Activated CD8-positive, alpha-beta T cell treated with anti-CD3 and anti-CD28 coated beads for 36 hours (primary cell): ENCODE measurements around the gene SLC22A8. TPM values are rescaled to one million over a fixed set of nuclear protein-coding genes. Genes with fewer than 3 reads are reported as not detected.

Experiments used
- ATAC-seq: fragments of 200-7000 bp; cut with Tn5 transposase; one replicate; pipeline ENCODE4 v1.10.0; 2021; ENCODE audit warnings: mild to moderate bottlenecking, moderate library complexity
- CTCF ChIA-PET: fragments of 350-600 bp; sonication (Branson Sonifier 250); formaldehyde crosslinking; loops from one replicate; lab custom pipeline; 2021; ENCODE audit warnings: antibody characterized with exemption; lab: Charles Lee
- POLR2A ChIA-PET: fragments of 350-600 bp; sonication (Branson Sonifier 250); formaldehyde crosslinking; loops from one replicate; lab custom pipeline; 2021; ENCODE audit warnings: antibody characterized with exemption; lab: Charles Lee
- DNase-seq: peaks from one replicate; pipeline ENCODE4 v3.0.0-alpha.2; 2020
- H3K27ac Mint-ChIP-seq: one replicate; pipeline ENCODE4 v1.8.0; 2021; ENCODE audit warnings: mild to moderate bottlenecking, mixed read lengths
- H3K27me3 Mint-ChIP-seq: one replicate; pipeline ENCODE4 v1.8.0; 2021; ENCODE audit warnings: mixed read lengths
- H3K36me3 Mint-ChIP-seq: one replicate; pipeline ENCODE4 v1.8.0; 2021; ENCODE audit warnings: low read depth, mixed read lengths
- H3K4me1 Mint-ChIP-seq: one replicate; pipeline ENCODE4 v1.8.0; 2021; ENCODE audit warnings: low read depth, mixed read lengths
- H3K4me3 Mint-ChIP-seq: one replicate; pipeline ENCODE4 v1.8.0; 2021; ENCODE audit warnings: mild to moderate bottlenecking, moderate library complexity, mixed read lengths
- H3K9me3 Mint-ChIP-seq: one replicate; pipeline ENCODE4 v1.8.0; 2021; ENCODE audit warnings: mixed read lengths
- CTCF ChIP-seq: fragments of 200-600 bp; IDR thresholded peaks from one replicate; pipeline ENCODE4 v1.8.0; 2022; ENCODE audit warnings: antibody characterized with exemption, mild to moderate bottlenecking
- intact Hi-C: fragments of 100-400 bp; cut with micrococcal nuclease; formaldehyde crosslinking; loops from one replicate; pipeline ENCODE4 v1.10.0; 2022
- total RNA-seq, 2 experiments: library from RNA; stranded (reverse); gene quantifications; one replicate each; pipeline ENCODE4 v1.2.3, GENCODE V29; 2021

SLC22A8 gene
- total RNA-seq, 2 experiments from 2014 or later, result not detected

- CTCF ChIA-PET, result interaction anchor here (0.9 to 8.7 kb wide), 5 partner anchors 11 to 175 kb away, joined by 3 to 411 read pairs (median 4); no protein-coding TSS in a partner anchor
- no peak overlapping the region for H3K4me3 Mint-ChIP-seq
- POLR2A ChIA-PET, result interaction anchor here (0.5 kb wide), 1 partner anchor 647 kb away, joined by 3 read pairs; no protein-coding TSS in a partner anchor
- intact Hi-C loops, result no loop called here
- TF ChIP-seq CTCF, result no peak
- no peak overlapping the region for H3K27ac Mint-ChIP-seq
- ATAC-seq (no peak), DNase-seq (no peak)
- peaks cover 2% of the 10 kb centered on the region for H3K4me1 Mint-ChIP-seq
- no peaks in the 10 kb centered on the region for H3K9me3 Mint-ChIP-seq
- peaks cover 14% of the 10 kb centered on the region for H3K27me3 Mint-ChIP-seq
- no peaks in the 10 kb centered on the region for H3K36me3 Mint-ChIP-seq
Observed at GRCh38 chr11:63019506-63019905, 3.9 kb upstream of the SLC22A8 start.

- no peaks in the 10 kb centered on the region for H3K9me3 Mint-ChIP-seq
- no peak for TF ChIP-seq CTCF
- no peak for DNase-seq
- H3K4me1 Mint-ChIP-seq, result no peaks in the 10 kb centered on the region
- POLR2A ChIA-PET, result no interaction called here
- no peaks in the 10 kb centered on the region for H3K36me3 Mint-ChIP-seq
- no peak for ATAC-seq
- CTCF ChIA-PET, result interaction anchor here (8.7 kb wide), 1 partner anchor 112 kb away, joined by 411 read pairs; no protein-coding TSS in a partner anchor
- no peak overlapping the region for H3K27ac Mint-ChIP-seq
- intact Hi-C loops, result no loop called here
- H3K4me3 Mint-ChIP-seq, result no peak overlapping the region
- peaks cover 7% of the 10 kb centered on the region for H3K27me3 Mint-ChIP-seq
Observed at GRCh38 chr11:63017306-63017974, 1.8 kb upstream of the SLC22A8 start.

DNA sequence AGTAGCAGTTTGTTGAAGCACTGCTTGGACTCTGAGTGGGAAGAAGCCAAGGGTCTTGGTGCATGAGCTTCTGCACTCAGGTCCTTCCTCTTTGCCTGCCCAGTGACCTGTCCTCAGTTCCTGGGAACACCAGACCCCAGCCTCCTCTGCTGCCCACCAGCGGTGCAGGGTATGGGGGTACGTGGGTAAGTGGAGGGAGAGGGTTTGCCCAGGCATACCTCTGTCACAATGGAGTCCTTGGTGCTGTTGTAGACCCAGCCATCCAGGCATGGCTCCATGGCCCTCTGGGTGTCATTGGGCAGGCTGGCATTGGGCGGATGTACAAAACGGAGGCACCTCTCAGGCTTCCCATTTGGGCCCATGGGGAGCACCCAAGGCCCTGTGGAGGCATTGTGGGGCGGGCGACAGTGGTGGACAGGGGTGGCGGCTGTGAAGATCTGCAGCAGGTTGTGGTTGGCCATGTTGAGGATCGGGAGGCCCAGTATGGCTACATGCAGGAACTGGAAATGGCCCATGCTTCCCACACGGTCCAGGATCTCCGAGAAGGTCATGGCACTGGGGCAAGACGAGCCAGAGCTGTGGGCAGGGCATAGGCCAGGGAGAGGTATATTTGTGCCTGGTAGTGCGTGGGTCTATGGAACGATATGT, 1.1 kb downstream of the SLC22A8 start:
- intact Hi-C loops, result no loop called here
- Mint-ChIP-seq H3K4me1 (no peaks in the 10 kb centered on the region), H3K36me3 (no peaks in the 10 kb centered on the region), H3K9me3 (no peaks in the 10 kb centered on the region), H3K27ac (no peak overlapping the region), H3K27me3 (peaks cover 5% of the 10 kb centered on the region), H3K4me3 (no peak overlapping the region)
- POLR2A ChIA-PET, result no interaction called here
- ATAC-seq, result no peak
- no peak for TF ChIP-seq CTCF
- DNase-seq, result no peak
- CTCF ChIA-PET, result interaction anchor here (1.0 to 1.3 kb wide), 3 partner anchors 9 to 109 kb away, joined by 3 to 5 read pairs (median 4); no protein-coding TSS in a partner anchor

GRCh38 chr11:63012839-63013238, 2.8 kb downstream of the SLC22A8 start:
- Mint-ChIP-seq H3K27me3 (peaks cover 5% of the 10 kb centered on the region), H3K4me3 (no peak overlapping the region), H3K4me1 (no peaks in the 10 kb centered on the region), H3K27ac (no peak overlapping the region), H3K9me3 (no peaks in the 10 kb centered on the region), H3K36me3 (no peaks in the 10 kb centered on the region)
- ChIA-PET CTCF (interaction anchor here (0.6 to 5.4 kb wide), 4 partner anchors 11 to 1134 kb away, joined by 3 to 24 read pairs (median 4); no protein-coding TSS in a partner anchor), POLR2A (no interaction called here)
- intact Hi-C loops, result no loop called here
- ATAC-seq, result no peak
- TF ChIP-seq CTCF, result no peak
- no peak for DNase-seq

DNA sequence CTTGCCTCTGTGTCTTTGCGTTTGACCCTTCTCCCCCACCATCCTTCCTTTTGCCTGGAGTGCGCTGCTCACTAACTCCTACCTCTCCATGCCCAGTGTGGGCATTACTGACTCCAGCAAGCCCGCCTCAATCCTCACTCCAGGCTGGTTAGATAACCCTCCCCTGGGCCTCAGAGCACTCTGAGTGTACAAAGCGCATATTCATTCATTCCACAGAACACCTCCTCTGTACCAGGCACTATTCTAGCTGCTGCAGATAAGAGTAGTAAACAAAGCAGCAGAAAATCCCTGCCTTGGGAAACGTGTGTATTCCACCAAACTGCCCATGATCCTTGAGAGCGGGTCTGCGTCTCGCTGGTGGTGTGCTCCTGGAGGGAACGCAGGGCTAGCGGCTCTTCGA, 3.2 kb downstream of the SLC22A8 start:
- no peak for TF ChIP-seq CTCF
- intact Hi-C loops, result no loop called here
- DNase-seq (no peak), ATAC-seq (no peak)
- ChIA-PET POLR2A (no interaction called here), CTCF (interaction anchor here (0.6 to 5.4 kb wide), 4 partner anchors 11 to 1135 kb away, joined by 3 to 24 read pairs (median 4); no protein-coding TSS in a partner anchor)
- Mint-ChIP-seq H3K9me3 (no peaks in the 10 kb centered on the region), H3K4me1 (no peaks in the 10 kb centered on the region), H3K36me3 (no peaks in the 10 kb centered on the region), H3K4me3 (no peak overlapping the region), H3K27ac (no peak overlapping the region), H3K27me3 (peaks cover 5% of the 10 kb centered on the region)
